Activated CD4-positive, alpha-beta T cell treated with anti-CD3 and anti-CD28 coated beads, Interleukin-2, amount 50 U/mL, for 1 hour (primary cell): Measurements from ENCODE around the gene IPO13.
A peak's percentile ranks its signal among the peaks of the same experiment; 100 is the strongest.

Experiments
- DNase-seq: peaks from one replicate; pipeline ENCODE4 v3.0.0-alpha.2; 2020

IPO13 gene

DNA sequence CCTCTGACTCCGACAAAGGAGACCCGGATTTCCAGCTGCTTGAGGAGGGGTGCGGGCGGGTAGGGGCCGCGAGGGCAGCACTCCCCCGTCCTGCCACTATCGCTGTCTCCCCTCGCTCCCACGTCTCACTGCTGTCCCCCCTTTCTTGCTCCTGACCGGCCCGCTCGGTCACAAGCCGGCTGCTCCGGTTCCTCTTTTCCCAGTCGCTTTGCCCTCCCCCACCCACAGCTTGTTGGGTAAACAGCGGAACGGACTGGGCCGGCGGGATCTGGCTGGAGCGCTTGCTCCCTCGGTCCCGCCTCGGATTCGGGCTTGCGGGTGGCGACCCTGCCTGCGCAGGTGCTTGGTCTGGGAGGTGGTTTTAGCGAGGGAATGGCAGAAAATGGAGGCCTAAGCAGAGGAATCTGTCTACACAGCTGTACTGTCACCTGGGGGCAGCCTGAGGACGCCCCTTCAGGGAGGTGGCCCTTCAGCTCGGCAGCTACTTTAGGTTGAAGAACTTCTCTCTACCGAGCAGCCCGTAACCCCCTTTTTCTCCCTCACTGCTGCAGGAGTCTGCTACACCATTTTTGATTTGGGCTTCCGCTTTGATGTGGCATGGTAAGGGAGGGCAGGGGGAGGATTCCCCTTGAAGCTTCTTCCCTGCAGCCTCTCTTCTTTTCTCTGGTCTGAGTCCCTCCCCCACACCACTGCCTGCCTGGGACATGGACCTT is 28.7 kb downstream of the IPO13 start:
- peak; percentile 27 for DNase-seq

- DNase-seq = no peak
Measured at GRCh38 chr1:43976045-43976444, 29.3 kb downstream of the IPO13 start.

DNA sequence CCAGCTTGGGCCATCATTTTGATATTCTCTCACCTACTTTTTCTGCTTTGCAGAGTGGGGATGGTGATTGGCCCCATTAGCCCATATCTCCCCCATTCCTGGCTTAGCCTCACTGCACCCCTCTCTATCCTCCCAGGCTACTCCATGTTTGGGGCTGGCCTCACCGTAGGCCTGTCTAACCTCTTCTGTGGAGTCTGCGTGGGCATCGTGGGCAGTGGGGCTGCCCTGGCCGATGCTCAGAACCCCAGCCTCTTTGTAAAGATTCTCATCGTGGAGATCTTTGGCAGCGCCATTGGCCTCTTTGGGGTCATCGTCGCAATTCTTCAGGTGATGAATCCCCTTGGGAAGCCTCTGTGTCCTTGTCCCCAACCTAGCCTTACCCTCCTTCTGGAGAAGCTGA is 30.1 kb downstream of the IPO13 start:
- DNase-seq = no peak

DNA sequence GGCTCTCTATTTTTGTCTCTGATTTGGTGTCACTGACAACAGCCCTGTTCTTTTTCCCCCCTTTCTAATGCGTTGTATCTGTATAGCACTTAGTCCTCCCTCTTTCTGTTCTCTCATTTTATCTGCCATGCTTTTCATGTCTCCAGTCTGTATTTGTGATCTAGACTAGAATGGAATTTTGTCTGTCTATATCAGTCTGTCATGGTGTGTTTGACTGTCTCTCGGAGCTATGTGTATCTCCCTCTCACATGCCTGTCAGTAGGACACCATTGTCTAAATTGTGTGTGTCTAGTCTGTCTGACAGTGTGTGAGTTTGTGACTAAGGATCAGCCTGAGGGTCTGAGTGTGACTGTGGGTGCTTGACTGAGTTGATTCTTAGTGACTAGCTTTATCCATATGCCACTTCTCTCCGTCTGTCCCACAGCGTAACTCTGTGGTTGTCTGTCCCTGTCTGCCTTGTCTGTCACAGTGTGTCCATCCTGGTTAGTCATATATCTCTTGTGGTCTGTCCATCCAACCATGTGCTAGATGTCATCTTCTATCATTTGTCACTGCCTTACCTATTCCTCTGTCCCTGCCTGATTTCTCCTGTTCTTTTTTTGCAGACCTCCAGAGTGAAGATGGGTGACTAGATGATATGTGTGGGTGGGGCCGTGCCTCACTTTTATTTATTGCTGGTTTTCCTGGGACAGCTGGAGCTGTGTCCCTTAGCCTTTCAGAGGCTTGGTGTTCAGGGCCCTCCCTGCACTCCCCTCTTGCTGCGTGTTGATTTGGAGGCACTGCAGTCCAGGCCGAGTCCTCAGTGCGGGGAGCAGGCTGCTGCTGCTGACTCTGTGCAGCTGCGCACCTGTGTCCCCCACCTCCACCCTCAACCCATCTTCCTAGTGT is 30.9 kb downstream of the IPO13 start:
- DNase-seq = no peak

- no peak for DNase-seq
Measured at GRCh38 chr1:43978264-43978550, 31.5 kb downstream of the IPO13 start.

- DNase-seq = peak; percentile 22
Measured at GRCh38 chr1:43978551-43979260, 32.0 kb downstream of the IPO13 start, which contains the start of gene B4GALT2. Gene B4GALT2 (plus strand): TSS chr1:43979210. CDS start chr1:43981161, 1,951 bp downstream.

GRCh38 chr1:43979261-43979527 is 32.4 kb downstream of the IPO13 start:
- no peak for DNase-seq

DNA sequence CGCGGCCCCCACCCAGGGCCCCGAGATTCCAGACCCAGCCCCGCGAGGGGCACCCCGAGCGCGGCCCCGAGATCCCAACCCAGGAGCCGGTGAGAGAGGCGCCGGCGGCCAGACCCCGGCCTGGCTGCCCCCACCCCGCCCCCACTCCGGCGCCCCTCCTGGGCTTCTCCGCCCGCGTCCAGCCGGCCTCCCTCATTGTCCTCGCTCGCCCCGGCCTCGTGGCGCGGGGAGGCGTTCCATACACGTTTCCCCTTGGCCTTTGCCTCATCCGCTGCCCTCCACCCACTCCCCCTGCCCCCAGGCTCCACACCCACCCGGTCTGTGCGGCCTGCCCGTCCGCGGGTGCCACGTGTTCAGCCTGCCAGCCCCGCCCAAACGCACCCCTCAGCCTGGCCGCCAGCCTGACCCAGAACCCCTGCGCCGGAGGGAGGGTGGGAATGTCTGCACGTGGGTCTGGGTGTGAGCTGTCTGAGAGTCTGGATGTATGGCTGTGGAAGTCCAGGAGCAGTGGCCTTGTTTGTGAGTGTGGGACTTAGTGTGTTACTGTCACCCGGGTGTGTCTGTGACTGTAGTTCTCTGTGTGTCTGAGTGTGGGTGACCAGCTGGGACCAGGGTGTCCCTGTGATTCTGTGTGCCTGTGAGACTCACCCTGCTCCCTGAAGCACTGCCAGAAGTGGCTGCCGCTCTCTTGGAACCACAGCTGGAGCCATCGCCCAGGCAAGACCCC is 32.9 kb downstream of the IPO13 start:
- DNase-seq = no peak

- DNase-seq = no peak
Measured at GRCh38 chr1:43980255-43981134, 33.7 kb downstream of the IPO13 start.

GRCh38 chr1:43981135-43981491 is 34.4 kb downstream of the IPO13 start:
- DNase-seq = no peak

DNA sequence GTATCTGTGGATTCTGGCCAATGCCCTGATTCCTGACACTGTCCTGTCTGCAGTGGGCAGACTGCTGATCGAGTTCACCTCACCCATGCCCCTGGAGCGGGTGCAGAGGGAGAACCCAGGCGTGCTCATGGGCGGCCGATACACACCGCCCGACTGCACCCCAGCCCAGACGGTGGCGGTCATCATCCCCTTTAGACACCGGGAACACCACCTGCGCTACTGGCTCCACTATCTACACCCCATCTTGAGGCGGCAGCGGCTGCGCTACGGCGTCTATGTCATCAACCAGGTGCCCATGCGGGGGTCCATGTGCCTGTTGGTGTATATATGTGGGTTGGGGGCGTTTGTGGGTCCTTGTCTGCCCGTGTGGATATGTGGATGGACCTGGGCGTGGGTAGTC is 34.9 kb downstream of the IPO13 start:
- DNase-seq = no peak

DNA sequence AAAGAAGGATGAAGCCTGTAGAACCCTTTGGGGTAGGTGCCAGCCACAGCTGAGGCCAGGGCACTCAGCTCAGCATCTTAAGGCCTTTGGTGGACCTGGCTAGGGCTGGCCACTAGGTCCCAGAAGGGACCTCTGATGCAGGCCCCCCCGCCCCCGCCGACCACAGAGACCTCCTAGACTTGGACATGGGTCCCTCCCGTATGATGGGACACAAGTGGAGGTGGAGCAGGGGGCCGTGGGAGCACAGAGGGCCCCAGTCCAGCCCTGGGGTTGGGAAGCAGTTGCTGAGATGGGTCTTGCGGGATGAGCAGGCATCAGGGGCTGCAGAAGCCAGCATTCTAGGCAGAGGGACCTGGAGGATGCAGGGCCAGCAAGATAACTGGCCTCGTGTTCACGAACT is 35.5 kb downstream of the IPO13 start:
- no peak for DNase-seq

DNA sequence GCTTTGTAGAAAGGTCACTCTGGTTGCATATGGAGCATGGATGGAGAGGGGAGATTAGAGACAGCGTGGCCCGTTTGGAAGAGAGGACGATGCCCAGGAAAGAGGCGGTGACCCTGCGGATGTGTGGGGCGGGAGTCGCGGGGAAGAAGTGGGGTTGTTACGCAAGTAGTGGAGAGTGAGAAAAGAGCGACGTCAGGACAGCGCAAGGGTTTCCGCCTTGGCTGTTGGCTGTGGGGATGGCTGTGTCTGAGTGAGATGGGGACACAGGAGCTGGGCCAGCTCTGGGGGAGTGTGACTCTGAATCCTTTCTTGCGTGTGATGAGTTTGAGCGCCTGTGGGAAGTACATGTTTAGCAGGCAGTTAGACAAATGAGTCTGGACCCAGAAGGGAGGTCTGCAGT is 36.1 kb downstream of the IPO13 start:
- DNase-seq = no peak

DNA sequence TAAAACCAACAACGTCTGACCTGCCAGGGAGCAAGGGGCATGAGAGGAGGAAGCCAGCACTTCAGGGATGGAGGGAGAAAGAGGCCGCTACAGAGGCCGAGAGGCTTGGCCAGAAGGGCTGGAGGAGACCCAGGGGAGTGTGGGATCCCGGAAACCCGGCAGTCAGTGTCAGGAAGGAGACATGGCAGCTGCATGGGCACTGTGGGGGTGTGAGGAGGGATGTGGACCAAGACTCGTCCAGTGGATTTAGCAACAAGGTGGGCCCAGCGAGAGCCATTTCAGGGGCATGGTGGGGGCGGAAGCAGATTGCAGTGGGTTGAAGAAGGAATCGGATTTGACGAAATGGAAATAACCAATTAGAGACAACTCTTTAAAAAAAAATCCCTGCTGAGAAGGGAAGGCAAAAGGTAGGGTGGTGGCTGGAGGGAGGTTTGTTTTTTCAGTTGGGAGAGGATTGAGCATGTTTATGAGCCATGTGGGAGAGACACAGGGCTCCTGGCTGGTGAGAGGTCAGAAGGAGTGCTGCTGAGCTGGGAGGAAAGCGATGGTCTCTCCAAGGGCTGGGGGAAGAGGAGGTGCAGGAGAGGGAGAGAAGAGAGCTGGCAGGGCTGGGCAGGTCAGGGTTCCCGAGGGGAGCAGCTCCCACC is 36.6 kb downstream of the IPO13 start:
- DNase-seq = no peak

DNA sequence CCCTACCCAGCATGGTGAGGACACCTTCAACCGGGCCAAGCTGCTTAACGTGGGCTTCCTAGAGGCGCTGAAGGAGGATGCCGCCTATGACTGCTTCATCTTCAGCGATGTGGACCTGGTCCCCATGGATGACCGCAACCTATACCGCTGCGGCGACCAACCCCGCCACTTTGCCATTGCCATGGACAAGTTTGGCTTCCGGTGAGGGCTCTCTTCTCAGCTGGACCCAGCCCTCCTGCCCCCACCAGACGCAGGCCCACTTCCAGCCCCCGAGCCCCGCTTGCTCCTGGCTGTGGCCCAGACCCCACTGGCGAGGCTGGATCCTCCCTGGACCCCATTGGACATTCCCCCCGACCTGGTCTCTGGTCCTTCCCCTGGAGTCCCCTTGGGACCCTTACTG is 38.1 kb downstream of the IPO13 start:
- no peak for DNase-seq

DNA sequence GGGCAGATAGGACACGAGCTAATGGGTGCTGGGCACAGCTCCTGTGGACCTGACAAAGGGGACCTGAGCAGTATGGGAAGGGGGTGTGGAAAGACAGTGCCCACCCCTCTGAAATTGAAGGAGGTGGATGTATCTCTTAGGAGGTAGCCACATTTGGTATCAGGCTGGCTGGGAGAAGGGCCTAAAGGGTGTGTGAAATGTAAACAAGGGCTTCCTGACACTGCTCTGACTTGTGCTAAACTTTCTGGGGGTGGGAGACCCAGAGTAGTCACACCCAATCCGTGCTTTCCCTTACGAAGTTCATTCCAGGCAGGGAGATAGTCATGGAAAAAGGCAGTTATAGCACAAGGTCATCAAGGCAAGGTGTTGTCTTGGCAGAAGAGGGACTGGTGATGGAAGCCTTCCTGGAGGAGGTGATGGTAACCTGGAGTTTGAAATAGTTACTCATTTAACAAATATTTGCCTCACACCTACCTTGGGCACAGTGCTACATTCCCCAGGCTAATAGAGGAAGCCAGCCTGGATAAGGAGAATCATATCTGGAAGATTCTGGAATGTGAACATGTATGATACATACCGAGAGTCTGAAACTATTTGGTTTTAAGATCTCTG is 39.3 kb downstream of the IPO13 start:
- no peak for DNase-seq

- DNase-seq = no peak
Measured at GRCh38 chr1:43986712-43987111, 40.0 kb downstream of the IPO13 start.

GRCh38 chr1:43987159-43987902 is 40.6 kb downstream of the IPO13 start:
- DNase-seq = no peak

DNA sequence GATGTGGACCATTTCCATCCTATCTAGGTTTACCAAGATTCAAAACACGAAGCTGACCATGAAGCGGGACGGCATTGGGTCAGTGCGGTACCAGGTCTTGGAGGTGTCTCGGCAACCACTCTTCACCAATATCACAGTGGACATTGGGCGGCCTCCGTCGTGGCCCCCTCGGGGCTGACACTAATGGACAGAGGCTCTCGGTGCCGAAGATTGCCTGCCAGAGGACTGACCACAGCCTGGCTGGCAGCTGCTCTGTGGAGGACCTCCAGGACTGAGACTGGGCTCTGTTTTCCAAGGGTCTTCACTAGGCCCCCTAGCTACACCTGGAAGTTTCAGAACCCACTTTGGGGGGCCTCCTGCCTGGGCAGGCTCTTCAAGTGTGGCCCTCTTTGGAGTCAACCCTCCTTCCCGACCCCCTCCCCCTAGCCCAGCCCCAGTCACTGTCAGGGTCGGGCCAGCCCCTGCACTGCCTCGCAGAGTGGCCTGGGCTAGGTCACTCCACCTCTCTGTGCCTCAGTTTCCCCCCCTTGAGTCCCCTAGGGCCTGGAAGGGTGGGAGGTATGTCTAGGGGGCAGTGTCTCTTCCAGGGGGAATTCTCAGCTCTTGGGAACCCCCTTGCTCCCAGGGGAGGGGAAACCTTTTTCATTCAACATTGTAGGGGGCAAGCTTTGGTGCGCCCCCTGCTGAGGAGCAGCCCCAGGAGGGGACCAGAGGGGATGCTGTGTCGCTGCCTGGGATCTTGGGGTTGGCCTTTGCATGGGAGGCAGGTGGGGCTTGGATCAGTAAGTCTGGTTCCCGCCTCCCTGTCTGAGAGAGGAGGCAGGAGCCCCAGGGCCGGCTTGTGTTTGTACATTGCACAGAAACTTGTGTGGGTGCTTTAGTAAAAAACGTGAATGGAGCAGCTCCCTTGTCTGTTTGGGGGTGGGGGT is 43.8 kb downstream of the IPO13 start:
- no peak for DNase-seq

DNA sequence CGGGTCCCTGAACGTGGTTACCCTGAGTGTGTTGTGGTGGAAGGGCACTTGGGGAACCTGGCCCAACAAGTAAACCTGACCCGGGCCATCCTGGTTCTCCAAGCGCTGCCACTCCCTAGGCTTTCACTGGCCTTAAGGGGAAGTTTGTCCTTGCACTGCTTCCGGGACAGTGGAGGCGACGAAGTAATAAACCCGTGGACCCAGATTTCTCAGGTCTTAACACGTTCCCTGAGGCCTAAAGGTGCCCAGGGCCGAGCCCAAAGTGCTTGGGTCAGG is 44.4 kb downstream of the IPO13 start:
- DNase-seq = no peak
